DLD1 (cell line): ENCODE results near the gene ACAP2.
"Not testable (repeated sequence)": the region's sequence is repeated elsewhere in the genome, so short reads cannot be mapped to it uniquely, and the experiment has no call there.

ENCODE experiments used
- in situ Hi-C: cut with HindIII; loops from 2 replicates; pipeline ENCODE4 v1.10.0; 2017; ENCODE audit warnings: low sequenced_read_pairs

Gene ACAP2, protein sequence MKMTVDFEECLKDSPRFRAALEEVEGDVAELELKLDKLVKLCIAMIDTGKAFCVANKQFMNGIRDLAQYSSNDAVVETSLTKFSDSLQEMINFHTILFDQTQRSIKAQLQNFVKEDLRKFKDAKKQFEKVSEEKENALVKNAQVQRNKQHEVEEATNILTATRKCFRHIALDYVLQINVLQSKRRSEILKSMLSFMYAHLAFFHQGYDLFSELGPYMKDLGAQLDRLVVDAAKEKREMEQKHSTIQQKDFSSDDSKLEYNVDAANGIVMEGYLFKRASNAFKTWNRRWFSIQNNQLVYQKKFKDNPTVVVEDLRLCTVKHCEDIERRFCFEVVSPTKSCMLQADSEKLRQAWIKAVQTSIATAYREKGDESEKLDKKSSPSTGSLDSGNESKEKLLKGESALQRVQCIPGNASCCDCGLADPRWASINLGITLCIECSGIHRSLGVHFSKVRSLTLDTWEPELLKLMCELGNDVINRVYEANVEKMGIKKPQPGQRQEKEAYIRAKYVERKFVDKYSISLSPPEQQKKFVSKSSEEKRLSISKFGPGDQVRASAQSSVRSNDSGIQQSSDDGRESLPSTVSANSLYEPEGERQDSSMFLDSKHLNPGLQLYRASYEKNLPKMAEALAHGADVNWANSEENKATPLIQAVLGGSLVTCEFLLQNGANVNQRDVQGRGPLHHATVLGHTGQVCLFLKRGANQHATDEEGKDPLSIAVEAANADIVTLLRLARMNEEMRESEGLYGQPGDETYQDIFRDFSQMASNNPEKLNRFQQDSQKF

DNA sequence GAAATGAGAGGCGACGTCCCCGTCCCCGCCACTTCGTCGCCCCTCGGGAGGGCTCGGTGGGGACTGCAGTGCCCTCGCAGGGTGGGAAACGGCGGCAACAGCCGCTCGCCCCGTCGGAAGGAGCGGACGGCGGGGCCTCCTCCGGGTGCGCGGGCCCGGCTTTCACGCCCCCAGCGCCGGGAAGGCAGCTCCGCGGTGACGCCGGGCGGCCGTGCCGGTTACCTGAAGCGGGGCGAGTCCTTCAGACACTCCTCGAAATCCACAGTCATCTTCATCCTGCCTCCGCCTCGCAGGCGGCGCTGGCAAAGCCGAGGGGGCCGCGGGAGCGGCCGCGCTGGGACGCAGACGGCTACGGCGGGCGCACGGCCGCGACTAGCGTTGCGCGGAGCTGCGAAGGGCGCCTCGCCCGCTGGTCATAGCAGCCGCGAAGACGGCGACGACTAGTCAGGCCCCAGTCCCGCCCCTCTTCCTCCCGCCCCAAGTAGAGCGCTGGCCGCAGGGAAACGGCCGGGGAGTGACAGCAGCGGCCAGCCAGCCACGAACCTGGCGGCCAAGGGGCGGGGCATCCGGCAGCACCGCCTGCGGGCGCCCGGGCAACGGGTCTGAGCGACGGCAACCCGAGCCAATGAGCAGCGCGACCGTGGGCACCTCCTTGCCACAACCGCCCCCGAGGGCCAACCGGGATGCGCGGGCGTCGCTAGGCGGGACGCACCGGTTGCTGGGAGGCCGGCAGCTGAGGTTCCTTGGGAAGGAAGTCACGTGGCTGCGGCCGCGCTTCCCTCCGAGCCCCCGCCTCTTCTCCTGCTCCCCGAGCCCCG, at the start of gene ACAP2:
Gene ACAP2 (minus strand): TSS at position 448 of the 818 bp plus-strand sequence. CDS start 173 bp downstream, at position 275.
- in situ Hi-C loops, result loop anchor here (25.0 kb wide), 1 partner anchor 130 kb away; no protein-coding TSS in a partner anchor

DNA sequence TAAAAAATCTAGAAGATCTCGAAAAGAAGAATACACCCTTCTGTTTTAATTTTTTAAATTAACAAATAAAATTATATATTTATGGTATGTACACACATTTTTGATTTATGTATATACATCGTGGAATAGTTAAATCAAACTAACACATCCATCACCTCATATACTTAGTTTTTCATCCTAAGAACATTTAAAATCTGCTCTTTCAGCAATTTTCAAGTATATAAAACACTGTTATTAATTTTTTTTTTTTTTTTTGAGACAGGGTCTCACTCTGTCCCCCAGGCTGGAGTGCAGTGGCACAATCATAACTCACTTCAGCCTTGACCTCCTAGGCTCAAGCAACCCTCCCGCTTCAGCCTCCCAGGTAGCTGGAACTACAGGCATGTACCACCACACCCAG, 32.8 kb upstream of the ACAP2 start:
- in situ Hi-C loops, result no loop called here

DNA sequence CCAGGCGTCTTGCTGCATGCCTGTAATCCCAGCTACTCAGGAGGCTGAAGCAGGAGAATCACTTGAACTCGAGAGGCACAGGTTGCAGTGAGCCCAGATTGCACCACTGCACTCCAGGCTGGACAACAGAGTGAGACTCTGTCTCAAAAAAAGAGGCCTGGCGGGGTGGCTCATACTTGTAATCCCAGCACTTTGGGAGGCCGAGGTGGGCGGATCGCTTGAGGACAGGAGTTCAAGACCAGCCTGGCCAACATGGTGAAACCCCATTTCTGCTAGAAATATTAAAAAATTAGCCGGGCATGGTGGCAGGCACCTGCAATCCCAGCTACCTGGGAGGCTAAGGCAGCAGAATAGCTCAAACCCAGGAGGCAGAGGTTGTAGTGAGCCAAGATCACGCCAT, 32.3 kb upstream of the ACAP2 start:
- in situ Hi-C loops, result not testable (repeated sequence)

DNA sequence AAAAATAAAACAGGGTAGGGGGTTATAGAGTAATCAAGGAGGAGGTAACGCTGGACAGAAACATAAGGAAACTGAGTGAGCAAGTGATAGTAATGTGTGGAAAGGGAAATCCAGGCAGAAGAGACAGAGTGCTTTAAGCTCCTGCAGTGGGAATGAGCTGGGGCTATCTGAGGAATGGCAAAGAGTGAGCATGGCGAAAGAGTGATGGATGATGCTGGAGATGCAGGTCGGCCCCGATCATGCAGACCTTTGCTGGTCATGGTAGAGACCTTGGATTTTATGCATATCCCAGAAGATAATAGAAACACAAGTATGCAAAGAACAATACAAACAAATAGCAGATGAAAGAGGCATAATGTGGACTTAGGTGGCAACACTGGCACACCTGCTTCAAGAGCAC, 26.0 kb upstream of the ACAP2 start:
- in situ Hi-C loops, result no loop called here

DNA sequence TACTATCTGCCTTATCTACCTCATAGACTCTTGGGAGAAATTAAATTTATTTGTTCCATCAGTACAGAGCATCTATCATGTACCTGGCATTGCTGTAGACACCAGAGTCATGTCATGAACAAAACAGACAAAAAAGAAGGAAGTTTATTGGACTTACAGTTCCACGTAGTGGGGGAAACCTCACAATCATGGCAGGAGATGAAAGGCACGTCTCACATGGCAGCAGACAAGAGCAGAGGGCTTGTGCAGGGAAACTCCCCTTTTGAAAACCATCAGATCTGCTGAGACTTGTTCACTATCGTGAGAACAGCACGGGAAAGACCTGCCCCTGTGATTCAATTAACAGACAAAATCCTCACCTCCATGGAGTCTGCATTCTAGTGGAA, 25.6 kb upstream of the ACAP2 start:
- in situ Hi-C loops, result no loop called here

DNA sequence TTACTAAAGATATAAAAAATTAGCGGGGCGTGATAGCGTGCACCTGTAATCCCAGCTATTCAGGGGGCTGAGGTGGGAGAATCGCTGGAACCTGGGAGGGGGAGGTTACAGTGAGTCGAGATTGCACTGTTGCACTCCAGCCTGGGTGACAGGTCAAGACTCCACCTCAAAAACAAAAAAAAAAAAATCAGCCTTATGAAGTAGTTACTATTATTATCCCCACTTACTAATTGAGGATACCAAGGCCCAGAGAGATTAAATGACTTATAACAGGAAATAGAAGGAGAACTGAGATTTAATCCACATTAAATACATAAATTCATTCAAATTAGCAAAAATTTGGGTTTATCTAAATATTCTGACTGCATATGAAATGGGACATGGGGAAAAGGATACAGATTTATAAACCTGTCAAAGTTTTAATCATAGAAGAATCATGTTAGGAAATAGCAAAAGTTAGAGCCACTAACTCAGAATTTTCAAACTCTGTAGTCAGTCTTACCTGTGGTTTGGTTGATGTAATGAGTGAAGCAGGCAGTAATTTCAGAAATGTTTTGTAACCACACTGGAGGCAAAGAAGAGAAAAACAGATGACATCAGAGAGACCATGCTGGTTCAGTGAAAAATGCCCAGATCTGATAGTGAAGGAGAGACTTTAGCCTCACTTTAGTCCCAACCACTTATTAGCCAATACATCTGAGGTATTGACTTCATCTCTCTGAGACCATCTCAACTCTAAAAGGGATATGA, 25.0 kb upstream of the ACAP2 start:
- in situ Hi-C loops, result no loop called here

DNA sequence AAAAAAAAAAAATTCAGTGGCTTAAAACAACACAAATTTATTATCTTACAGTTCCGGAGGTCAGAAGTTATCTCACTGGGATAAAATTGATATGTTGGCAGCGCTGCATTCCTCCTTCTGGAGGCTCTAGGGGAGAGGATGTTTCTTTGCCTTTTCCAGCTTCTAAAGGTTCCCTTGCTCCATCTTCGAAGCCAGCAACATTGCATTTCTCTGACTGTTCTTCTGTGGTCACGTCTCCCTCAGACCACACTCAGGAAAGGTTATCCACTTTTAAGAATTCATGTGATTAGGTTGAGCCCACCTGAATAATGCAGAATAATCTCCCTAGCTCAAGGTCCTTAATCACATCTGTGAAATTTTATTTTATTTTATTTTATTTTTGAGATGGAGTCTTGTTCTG, 23.4 kb upstream of the ACAP2 start:
- in situ Hi-C loops, result no loop called here

DNA sequence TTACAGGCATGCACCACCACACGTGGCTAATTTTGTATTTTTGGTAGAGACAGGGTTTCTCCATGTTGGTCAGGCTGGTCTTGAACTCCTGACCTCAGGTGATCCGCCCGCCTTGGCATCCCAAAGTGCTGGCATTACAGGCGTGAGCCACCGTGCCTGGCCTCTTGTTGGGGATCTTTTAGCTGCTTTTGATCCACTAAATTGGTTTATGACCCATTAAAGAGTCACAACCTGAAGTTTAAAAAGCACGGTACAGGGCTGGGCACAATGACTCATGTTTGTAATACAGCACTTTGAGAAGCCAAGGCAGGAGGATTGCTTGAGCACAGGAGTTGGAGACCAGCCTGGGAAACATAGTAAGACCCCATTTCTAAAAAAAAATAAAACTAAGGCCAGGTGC, 20.1 kb upstream of the ACAP2 start:
- in situ Hi-C loops, result not testable (repeated sequence)

DNA sequence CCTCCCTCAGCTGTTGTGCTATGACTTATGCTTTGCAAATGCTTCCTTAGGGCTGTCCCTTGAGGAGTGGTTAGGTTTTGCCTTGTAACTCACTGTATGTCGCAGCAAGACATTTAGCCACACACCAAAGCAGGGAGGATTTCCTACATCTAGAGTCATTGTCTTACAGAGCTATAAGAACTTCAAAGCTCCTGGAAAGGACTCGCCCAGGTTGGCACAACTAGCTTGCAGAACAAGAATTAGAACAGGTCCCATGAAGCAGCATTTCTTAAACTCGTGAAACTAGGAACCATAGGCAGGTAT, 19.4 kb upstream of the ACAP2 start:
- in situ Hi-C loops, result no loop called here

DNA sequence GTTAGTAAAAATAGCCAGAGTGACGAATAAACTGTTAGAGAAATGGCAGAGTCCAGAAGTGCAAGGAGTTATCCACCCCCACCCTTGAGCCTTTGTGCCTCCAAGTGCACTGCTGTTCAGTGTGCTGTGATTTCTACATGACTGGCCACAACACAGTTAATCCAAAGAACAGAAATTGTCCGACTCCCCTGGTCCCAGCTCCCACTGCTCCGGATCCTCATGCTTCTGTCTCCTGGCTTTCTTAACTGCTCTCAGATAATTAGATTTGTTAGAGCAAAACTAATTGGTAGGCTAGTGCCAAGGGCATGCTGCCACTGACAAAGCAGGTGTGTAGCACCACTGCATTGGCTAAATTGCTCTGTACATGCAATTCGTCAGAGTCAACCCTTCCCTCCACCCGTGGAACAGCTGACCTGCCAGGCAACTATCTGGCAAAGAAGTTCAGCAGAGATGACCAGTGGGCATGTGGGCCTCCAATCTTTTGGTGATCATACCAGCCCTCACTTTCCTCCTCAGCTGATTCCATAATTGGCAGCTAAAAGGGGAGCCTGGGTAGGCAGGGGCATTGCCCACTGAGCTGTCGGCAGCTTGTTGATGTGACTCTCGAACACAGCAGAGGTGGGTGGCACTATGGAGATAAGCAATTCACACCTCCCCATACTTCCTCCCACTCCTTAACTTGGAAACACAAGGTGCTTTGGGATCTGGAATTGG, 18.9 kb upstream of the ACAP2 start:
- in situ Hi-C loops, result no loop called here

DNA sequence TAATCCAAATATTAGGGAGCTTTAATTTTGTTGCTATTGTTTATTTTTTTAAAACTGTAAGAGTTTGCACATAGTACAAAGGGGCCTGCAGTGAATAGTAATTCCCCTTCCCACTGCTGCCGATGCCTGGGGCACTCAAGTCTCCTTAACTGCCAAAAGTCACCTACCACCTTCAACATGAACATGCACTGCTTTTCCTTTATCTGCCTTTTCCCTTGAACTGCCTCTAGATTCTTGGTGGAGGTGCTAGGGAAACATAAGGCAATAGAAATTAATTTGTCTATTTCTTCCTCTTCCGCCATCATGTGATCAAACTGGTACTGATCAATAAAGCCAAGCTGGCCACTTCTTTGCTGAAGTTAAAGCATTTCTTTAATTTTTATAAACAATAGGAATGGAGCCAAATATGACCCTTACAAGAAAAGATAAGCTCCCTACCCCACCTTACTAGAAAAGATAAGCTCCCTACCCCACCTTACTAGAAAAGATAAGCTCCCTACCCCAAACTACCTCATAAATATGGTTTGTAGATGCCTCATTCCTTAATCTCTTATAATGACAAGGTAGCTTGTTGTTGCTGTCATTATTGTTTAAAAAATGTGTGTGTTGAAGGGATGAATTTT, 17.4 kb upstream of the ACAP2 start:
- in situ Hi-C loops, result no loop called here

DNA sequence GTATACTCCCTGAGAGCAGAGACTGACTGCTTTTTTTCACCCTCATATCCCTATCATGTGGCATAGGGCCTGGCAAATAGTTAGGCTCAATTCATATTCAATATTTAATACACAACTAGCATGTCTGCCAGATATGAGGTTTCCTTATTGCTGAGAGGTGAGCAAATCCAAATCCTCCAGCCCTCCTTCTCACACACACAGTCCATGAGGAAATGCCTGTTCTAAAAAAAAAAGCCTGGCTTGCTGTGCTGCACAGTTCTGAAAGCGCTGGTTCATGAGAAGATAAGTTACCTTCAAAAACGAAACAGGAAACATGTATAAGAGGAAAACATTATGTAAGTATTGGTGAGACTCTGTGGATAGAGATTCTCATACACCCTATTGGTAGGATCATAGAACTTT, 15.5 kb upstream of the ACAP2 start:
- in situ Hi-C loops, result no loop called here

DNA sequence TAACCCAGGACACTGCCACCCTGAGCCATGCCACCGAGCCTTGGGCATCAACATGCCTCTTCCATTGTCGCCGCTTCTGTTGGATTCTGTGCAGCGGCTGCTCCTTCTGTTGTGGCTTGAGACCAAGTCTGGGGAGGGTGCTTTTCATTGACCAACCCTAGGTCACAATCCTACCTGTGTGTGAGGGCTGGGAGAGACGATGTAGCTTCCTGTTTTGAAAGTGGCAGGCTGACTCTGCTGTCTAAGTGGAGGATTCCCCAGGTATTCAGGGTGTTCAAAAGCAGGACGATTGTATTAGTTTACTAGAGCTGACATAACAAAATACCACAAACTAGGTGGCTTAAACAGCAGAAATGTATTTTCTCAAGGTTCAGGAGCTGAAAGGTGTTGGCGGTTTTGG, 13.0 kb upstream of the ACAP2 start:
- in situ Hi-C loops, result no loop called here

DNA sequence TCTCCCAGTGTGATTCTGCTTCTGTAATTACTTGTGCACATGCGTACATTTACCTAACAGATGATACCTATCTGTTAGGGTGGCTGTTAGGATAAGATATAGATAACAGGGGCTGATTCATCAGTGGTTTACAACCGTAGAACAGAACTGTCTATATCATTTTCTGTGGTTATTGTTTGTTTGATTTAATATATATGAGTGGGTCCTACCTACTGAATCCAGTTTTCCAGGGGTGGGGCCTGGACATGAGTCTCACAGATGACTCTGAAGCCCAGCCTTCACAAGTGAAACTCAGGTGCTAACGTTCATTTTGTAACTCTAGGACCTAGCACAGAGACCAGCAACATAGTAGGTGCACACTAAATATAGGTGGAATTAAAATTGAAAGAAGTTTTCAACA, 10.4 kb upstream of the ACAP2 start:
- in situ Hi-C loops, result no loop called here

DNA sequence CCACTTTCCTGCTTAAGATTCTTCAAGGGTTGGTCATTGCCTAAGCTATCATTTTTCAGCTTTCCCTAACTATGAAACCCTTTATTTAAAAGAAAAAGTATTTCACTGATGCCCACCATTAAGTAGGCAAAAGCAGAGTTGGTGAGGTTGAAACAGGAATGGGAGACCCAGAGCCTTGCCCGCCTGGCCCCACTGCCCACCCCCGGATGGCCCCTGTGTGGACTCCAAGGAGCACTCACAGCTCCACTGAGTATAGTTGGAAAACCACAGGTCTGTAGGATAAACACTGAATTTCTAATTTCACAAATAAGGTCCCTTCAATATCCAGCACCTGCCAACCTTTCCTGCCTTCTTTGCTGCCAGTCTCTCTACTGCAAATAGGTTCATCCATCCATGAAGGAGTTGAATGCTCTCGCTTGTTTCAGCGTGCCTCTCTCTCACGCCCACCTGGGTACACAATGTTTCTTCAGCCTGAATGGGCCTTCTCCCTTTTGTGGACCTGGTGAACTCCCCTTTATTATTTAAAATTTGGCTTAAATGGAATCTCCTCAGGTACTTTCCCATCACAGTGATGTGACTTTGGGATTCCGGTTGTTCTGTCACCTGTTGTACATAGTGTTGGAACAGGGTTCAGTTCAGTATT, 8.7 kb upstream of the ACAP2 start:
- in situ Hi-C loops, result no loop called here

DNA sequence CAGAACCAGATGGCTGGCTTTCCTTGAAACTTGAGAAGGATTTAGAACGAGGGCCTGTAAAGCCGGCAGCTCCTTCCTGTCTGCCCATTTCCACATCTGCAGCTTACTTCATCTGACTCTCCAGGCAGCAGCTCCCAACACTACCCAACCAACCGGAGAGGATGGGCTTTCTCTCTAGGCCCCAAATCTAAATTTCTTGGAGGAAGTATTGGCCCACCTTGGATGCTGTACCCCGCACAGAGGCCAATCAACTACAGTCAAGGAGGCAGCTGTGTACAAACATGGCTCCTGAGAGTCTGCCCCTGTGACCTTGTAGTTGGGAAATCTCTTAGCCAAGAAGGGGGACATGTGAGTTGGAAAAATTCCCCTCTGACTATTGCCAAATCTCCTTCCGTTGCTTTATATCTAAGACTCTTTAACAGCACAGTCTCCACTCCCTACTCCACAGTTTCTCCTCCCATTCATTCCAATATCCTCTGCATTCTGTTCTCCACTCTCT, 8.0 kb upstream of the ACAP2 start:
- in situ Hi-C loops, result no loop called here

DNA sequence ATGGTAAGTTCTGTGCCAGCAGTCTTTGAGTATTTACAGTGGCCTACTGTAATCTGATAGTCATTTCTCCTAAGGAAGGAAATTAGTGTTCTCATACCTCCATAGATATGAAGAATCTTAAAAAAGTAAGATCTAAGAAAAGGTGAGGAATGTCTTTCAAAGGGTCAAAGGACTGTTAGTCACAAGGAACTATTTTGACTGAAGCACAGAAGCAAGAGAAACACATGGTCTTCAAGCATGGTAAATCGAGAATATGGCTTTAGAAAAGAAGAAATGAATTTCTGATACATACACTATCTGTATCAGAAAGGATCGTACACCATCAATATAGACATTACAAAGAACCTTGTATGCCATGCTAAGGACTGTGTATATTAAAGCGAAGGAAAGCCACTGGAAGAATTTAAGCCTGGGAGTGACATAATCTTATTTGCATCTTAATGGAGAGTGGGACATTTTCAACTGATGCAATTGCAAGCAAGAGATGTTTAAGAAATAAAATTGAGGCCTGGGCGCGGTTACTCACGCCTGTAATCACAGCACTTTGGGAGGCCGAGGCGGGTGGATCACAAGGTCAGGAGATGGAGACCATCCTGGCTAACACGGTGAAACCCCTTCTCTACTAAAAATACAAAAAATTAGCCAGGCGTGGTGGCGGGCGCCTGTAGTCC, 5.5 kb upstream of the ACAP2 start:
- in situ Hi-C loops, result loop anchor here (25.0 kb wide), 1 partner anchor 136 kb away; no protein-coding TSS in a partner anchor

DNA sequence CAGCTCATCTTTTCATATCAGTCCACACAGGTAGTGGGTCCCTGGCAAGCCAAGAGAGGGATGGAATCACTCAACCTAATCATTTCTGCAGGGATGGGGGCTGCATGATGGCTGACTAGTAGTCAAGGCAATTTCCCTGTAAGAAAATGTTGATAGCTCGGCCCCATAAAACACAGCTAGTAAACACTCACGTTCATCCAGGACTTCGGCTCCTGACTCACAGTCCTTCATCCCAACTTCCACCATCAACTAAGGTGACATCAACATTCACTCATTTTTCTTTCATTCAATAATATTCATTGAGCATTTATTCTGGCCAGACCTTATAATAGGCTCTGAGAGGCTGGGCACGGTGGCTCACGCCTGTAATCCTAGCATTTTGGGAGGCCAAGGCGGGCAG, 4.4 kb upstream of the ACAP2 start:
- in situ Hi-C loops, result loop anchor here (25.0 kb wide), 1 partner anchor 135 kb away; no protein-coding TSS in a partner anchor
